WTC11 (cell line): Measurements from ENCODE around the gene FBRS. TPM values are rescaled to one million over a fixed set of nuclear protein-coding genes. Genes with fewer than 3 reads are reported as not detected.

Source experiments
- ATAC-seq: fragments of 200-7000 bp; cut with Tn5 transposase; 2 replicates; pipeline ENCODE4 v1.10.0; 2021; ENCODE audit warnings: mild to moderate bottlenecking, moderate library complexity
- CTCF ChIA-PET: fragments of 300-600 bp; sonication (Branson Sonifier 250); formaldehyde crosslinking; loops from one replicate; lab custom pipeline; 2021; ENCODE audit warnings: antibody characterized with exemption; lab: Charles Lee
- POLR2A ChIA-PET: fragments of 350-600 bp; sonication (Branson Sonifier 250); formaldehyde crosslinking; loops from one replicate; lab custom pipeline; 2021; ENCODE audit warnings: antibody characterized with exemption; lab: Charles Lee
- DNase-seq: peaks from one replicate; pipeline ENCODE4 v3.0.0; 2021; ENCODE audit warnings: low spot score
- H3K27ac Mint-ChIP-seq: 2 replicates; pipeline ENCODE4 v1.8.0; 2021; ENCODE audit warnings: mixed read lengths
- H3K27me3 Mint-ChIP-seq: 2 replicates; pipeline ENCODE4 v1.8.0; 2021; ENCODE audit warnings: low read depth, mild to moderate bottlenecking, moderate library complexity, mixed read lengths
- H3K36me3 Mint-ChIP-seq: 2 replicates; pipeline ENCODE4 v1.8.0; 2021; ENCODE audit warnings: mixed read lengths
- H3K4me1 Mint-ChIP-seq: 2 replicates; pipeline ENCODE4 v1.8.0; 2022; ENCODE audit warnings: mixed read lengths
- H3K4me3 Mint-ChIP-seq: 2 replicates; pipeline ENCODE4 v1.8.0; 2021; ENCODE audit warnings: mild to moderate bottlenecking, moderate library complexity, mixed read lengths
- H3K9me3 Mint-ChIP-seq: 2 replicates; pipeline ENCODE4 v1.8.0; 2021; ENCODE audit warnings: mixed read lengths
- ATF1 ChIP-seq: sonication (generic); formaldehyde crosslinking; IDR thresholded peaks from 2 replicates; pipeline ENCODE4 v1.8.1; 2023; ENCODE audit warnings: mild to moderate bottlenecking, moderate library complexity, missing genetic modification reagents
- ESRRA ChIP-seq: sonication (generic); formaldehyde crosslinking; IDR thresholded peaks from 2 replicates; pipeline ENCODE4 v1.8.1; 2022; ENCODE audit warnings: mild to moderate bottlenecking, missing genetic modification reagents, borderline replicate concordance
- ETV6 ChIP-seq: sonication (generic); formaldehyde crosslinking; IDR thresholded peaks from 2 replicates; pipeline ENCODE4 v1.8.1; 2022; ENCODE audit warnings: mild to moderate bottlenecking, missing genetic modification reagents
- FOXJ3 ChIP-seq: sonication (generic); formaldehyde crosslinking; IDR thresholded peaks from 2 replicates; pipeline ENCODE4 v1.9.0; 2021; ENCODE audit warnings: missing genetic modification reagents, mild to moderate bottlenecking, borderline replicate concordance
- GTF2I ChIP-seq: fragments of 250-450 bp; sonication (Bioruptor Pico); conservative IDR thresholded peaks from 2 replicates; pipeline ENCODE4 v1.4.0; 2021; ENCODE audit warnings: mild to moderate bottlenecking
- HMGA2 ChIP-seq: fragments of 250-450 bp; sonication (Bioruptor Pico); IDR thresholded peaks from 2 replicates; pipeline ENCODE4 v1.4.0; 2021; ENCODE audit warnings: mild to moderate bottlenecking, moderate library complexity
- NFATC4 ChIP-seq: fragments of 250-450 bp; sonication (Bioruptor Pico); IDR thresholded peaks from 2 replicates; pipeline ENCODE4 v1.9.0; 2021; ENCODE audit warnings: mild to moderate bottlenecking
- NR3C1 ChIP-seq: sonication (generic); formaldehyde crosslinking; conservative IDR thresholded peaks from 2 replicates; pipeline ENCODE4 v1.8.1; 2023; ENCODE audit warnings: low read depth, mild to moderate bottlenecking, missing genetic modification reagents
- OVOL2 ChIP-seq: fragments of 250-450 bp; sonication (Bioruptor Pico); IDR thresholded peaks from 2 replicates; pipeline ENCODE4 v1.9.0; 2021; ENCODE audit warnings: mild to moderate bottlenecking, borderline replicate concordance
- RELA ChIP-seq: sonication (generic); formaldehyde crosslinking; IDR thresholded peaks from 2 replicates; pipeline ENCODE4 v1.8.1; 2022; ENCODE audit warnings: missing genetic modification reagents, mild to moderate bottlenecking, borderline replicate concordance
- ZBTB21 ChIP-seq: sonication (generic); formaldehyde crosslinking; IDR thresholded peaks from 2 replicates; pipeline ENCODE4 v1.8.1; 2023; ENCODE audit warnings: mild to moderate bottlenecking, missing genetic modification reagents, borderline replicate concordance
- ZNF317 ChIP-seq: sonication (generic); formaldehyde crosslinking; IDR thresholded peaks from 2 replicates; pipeline ENCODE4 v1.8.1; 2023; ENCODE audit warnings: low read depth, mild to moderate bottlenecking, moderate library complexity, missing genetic modification reagents, borderline replicate concordance
- ZNF671 ChIP-seq: fragments of 250-450 bp; sonication (Bioruptor Pico); IDR thresholded peaks from 2 replicates; pipeline ENCODE4 v1.8.0; 2021; ENCODE audit warnings: mild to moderate bottlenecking
- total RNA-seq: library from RNA; stranded (reverse); gene quantifications from 3 replicates; pipeline ENCODE4 v1.2.3, GENCODE V29; 2021
- TF ChIP-seq, protein P1 (sequence below): fragments of 250-450 bp; sonication (Bioruptor Pico); IDR thresholded peaks from 2 replicates; pipeline ENCODE4 v1.9.0; 2021; ENCODE audit warnings: mild to moderate bottlenecking, borderline replicate concordance
- TF ChIP-seq, protein P2 (sequence below): sonication (generic); formaldehyde crosslinking; IDR thresholded peaks from 2 replicates; pipeline ENCODE4 v1.8.1; 2022; ENCODE audit warnings: missing genetic modification reagents, borderline replicate concordance
- TF ChIP-seq, protein P3 (sequence below): sonication (generic); formaldehyde crosslinking; IDR thresholded peaks from 2 replicates; pipeline ENCODE4 v1.8.1; 2023; ENCODE audit warnings: mild to moderate bottlenecking, missing genetic modification reagents, moderate library complexity
- TF ChIP-seq, protein P4 (sequence below): sonication (generic); formaldehyde crosslinking; IDR thresholded peaks from 2 replicates; pipeline ENCODE4 v1.8.1; 2023; ENCODE audit warnings: mild to moderate bottlenecking, missing genetic modification reagents
- TF ChIP-seq, protein P5 (sequence below): fragments of 250-450 bp; sonication (Bioruptor Pico); IDR thresholded peaks from 2 replicates; pipeline ENCODE4 v1.9.0; 2021; ENCODE audit warnings: moderate library complexity, mild to moderate bottlenecking, inconsistent platforms, borderline replicate concordance
- TF ChIP-seq, protein P6 (sequence below): sonication (generic); formaldehyde crosslinking; IDR thresholded peaks from 2 replicates; pipeline ENCODE4 v1.8.0; 2022; ENCODE audit warnings: mild to moderate bottlenecking, missing genetic modification reagents
- TF ChIP-seq, protein P7 (sequence below): sonication (generic); formaldehyde crosslinking; IDR thresholded peaks from 2 replicates; pipeline ENCODE4 v1.8.1; 2022; ENCODE audit warnings: low read depth, mild to moderate bottlenecking, moderate library complexity, missing genetic modification reagents, borderline replicate concordance

FBRS gene
- total RNA-seq, 1 experiment from 2014 or later, result 23.2 TPM

DNA sequence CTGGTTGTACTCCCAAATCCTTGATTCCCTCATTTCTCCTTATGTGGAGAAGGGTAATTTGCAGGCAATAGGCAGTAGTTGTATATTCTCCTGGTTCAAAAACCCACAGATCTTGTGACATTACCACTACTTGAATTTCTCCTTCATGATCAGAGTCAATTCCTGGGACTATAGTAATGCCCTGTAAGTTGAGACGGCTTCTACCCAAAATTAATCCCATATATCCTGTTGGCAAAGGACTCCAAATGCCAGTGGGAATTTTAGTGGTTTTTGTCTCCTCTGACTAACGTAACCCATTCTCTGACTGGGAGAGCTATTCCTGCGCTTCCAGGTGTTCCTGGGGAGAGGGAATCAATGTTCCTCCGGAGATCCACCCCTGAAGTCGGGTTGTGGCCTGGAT, 36.5 kb upstream of the FBRS start (continued):
- TF ChIP-seq, protein P1, sequence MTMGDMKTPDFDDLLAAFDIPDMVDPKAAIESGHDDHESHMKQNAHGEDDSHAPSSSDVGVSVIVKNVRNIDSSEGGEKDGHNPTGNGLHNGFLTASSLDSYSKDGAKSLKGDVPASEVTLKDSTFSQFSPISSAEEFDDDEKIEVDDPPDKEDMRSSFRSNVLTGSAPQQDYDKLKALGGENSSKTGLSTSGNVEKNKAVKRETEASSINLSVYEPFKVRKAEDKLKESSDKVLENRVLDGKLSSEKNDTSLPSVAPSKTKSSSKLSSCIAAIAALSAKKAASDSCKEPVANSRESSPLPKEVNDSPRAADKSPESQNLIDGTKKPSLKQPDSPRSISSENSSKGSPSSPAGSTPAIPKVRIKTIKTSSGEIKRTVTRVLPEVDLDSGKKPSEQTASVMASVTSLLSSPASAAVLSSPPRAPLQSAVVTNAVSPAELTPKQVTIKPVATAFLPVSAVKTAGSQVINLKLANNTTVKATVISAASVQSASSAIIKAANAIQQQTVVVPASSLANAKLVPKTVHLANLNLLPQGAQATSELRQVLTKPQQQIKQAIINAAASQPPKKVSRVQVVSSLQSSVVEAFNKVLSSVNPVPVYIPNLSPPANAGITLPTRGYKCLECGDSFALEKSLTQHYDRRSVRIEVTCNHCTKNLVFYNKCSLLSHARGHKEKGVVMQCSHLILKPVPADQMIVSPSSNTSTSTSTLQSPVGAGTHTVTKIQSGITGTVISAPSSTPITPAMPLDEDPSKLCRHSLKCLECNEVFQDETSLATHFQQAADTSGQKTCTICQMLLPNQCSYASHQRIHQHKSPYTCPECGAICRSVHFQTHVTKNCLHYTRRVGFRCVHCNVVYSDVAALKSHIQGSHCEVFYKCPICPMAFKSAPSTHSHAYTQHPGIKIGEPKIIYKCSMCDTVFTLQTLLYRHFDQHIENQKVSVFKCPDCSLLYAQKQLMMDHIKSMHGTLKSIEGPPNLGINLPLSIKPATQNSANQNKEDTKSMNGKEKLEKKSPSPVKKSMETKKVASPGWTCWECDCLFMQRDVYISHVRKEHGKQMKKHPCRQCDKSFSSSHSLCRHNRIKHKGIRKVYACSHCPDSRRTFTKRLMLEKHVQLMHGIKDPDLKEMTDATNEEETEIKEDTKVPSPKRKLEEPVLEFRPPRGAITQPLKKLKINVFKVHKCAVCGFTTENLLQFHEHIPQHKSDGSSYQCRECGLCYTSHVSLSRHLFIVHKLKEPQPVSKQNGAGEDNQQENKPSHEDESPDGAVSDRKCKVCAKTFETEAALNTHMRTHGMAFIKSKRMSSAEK (CRISPR knock-in tag), result no peak
- TF ChIP-seq, protein P2, sequence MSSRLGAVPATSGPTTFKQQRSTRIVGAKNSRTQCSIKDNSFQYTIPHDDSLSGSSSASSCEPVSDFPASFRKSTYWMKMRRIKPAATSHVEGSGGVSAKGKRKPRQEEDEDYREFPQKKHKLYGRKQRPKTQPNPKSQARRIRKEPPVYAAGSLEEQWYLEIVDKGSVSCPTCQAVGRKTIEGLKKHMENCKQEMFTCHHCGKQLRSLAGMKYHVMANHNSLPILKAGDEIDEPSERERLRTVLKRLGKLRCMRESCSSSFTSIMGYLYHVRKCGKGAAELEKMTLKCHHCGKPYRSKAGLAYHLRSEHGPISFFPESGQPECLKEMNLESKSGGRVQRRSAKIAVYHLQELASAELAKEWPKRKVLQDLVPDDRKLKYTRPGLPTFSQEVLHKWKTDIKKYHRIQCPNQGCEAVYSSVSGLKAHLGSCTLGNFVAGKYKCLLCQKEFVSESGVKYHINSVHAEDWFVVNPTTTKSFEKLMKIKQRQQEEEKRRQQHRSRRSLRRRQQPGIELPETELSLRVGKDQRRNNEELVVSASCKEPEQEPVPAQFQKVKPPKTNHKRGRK (CRISPR knock-in tag), result no peak
- TF ChIP-seq, protein P3, sequence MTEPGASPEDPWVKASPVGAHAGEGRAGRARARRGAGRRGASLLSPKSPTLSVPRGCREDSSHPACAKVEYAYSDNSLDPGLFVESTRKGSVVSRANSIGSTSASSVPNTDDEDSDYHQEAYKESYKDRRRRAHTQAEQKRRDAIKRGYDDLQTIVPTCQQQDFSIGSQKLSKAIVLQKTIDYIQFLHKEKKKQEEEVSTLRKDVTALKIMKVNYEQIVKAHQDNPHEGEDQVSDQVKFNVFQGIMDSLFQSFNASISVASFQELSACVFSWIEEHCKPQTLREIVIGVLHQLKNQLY (CRISPR knock-in tag), result no peak
- no peak for TF ChIP-seq ETV6

DNA sequence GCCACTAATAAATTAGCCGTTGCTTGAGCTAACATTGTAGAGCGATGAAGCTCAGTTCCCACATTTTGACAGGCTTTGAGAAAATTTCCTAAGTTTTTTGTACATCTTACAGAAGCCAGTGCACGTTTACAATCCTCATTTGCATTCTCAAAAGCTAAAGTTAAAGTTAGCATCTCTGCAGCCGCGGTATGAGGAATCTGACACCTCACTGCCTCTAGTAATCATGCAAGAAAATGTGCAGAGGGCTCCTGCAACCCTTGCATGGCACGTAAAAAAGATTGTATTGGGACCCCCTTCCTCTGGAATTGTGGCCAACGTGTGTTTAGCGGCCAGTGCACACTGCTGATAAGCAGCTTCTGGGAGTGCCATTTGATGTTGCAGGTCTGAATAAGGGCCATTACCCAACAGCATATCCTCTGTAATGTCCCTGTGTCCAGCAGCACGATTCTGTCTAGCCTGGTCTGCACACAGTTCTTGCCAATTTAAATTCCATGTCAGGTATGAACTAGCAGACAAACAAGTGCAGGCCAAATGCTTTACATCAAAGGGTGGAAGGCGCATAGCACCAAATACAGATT, 35.7 kb upstream of the FBRS start:
- ChIA-PET POLR2A (no interaction called here), CTCF (interaction anchor here (1.2 to 1.3 kb wide), 2 partner anchors 24 to 193 kb away, joined by 3 to 4 read pairs; partner anchors contain the start of gene DCTPP1)
- no peak for TF ChIP-seq GTF2I (CRISPR knock-in tag)
- peaks cover 55% of the 10 kb centered on the region for H3K27me3 Mint-ChIP-seq
- 0 out of 2 replicates have a peak, but pooled peaks cover 3% of the 10 kb centered on the region for H3K4me1 Mint-ChIP-seq
- no peaks in the 10 kb centered on the region for H3K36me3 Mint-ChIP-seq
- H3K27ac Mint-ChIP-seq, result no peak overlapping the region
- H3K4me3 Mint-ChIP-seq, result no peak overlapping the region
- DNase-seq (no peak), ATAC-seq (no peak)
- no peaks in the 10 kb centered on the region for H3K9me3 Mint-ChIP-seq

DNA sequence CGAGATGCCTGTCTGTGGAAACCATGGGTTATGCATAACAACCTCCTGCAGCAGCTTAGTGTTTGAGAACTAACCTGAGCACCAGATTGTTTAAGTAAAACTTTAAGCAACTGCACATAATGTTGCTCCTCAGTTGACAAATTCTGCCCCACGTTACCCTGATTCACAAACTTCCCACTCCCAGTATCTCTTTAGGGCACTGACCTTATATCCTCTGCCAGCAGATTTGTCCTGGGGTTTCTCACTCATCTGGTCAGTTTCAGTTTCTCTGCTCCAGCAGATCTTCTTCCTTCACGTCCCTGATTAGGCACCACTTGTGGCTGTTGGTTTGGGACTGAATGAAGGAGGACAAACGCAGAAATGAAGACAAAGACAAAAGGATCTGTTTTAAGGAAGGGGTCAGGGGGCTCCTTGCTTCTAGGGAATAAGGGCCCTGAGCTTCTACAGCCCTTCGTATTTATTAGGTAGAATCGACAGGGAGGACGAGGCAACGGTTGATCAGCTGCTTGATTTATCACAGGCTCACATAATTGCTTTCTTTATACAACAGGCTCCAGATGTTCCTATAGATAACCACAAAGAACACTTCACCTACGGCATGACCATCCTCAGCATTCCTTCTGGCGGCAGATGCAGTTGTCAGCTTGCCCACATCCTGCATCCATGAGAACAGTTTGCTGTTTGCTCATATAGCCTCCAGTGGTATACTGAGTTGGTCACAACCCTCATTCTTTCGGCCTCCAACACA, 34.5 kb upstream of the FBRS start:
- 0 out of 2 replicates have a peak, but pooled peaks cover 5% of the 10 kb centered on the region for H3K4me1 Mint-ChIP-seq
- DNase-seq, result no peak
- no peak overlapping the region for H3K4me3 Mint-ChIP-seq
- no peaks in the 10 kb centered on the region for H3K36me3 Mint-ChIP-seq
- POLR2A ChIA-PET, result no interaction called here
- H3K27me3 Mint-ChIP-seq, result peaks cover 55% of the 10 kb centered on the region
- CTCF ChIA-PET, result interaction anchor here (1.2 to 8.3 kb wide), 2 partner anchors 8 to 194 kb away, joined by 3 to 58 read pairs; partner anchors contain the start of gene DCTPP1
- H3K9me3 Mint-ChIP-seq, result no peaks in the 10 kb centered on the region
- no peak for ATAC-seq
- H3K27ac Mint-ChIP-seq, result no peak overlapping the region
- TF ChIP-seq, protein P4, sequence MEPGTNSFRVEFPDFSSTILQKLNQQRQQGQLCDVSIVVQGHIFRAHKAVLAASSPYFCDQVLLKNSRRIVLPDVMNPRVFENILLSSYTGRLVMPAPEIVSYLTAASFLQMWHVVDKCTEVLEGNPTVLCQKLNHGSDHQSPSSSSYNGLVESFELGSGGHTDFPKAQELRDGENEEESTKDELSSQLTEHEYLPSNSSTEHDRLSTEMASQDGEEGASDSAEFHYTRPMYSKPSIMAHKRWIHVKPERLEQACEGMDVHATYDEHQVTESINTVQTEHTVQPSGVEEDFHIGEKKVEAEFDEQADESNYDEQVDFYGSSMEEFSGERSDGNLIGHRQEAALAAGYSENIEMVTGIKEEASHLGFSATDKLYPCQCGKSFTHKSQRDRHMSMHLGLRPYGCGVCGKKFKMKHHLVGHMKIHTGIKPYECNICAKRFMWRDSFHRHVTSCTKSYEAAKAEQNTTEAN, result no peak
- TF ChIP-seq ZBTB21 (CRISPR knock-in tag) (no peak), RELA (CRISPR knock-in tag) (no peak), HMGA2 (no peak), NR3C1 (CRISPR knock-in tag) (no peak), OVOL2 (CRISPR knock-in tag) (no peak), ZNF317 (no peak), ZNF671 (CRISPR knock-in tag) (no peak), NFATC4 (CRISPR knock-in tag) (no peak), ESRRA (CRISPR knock-in tag) (no peak), FOXJ3 (CRISPR knock-in tag) (no peak), ATF1 (CRISPR knock-in tag) (no peak)
- TF ChIP-seq, protein P5, sequence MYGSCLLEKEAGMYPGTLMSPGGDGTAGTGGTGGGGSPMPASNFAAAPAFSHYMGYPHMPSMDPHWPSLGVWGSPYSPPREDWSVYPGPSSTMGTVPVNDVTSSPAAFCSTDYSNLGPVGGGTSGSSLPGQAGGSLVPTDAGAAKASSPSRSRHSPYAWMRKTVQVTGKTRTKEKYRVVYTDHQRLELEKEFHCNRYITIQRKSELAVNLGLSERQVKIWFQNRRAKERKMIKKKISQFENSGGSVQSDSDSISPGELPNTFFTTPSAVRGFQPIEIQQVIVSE, result no peak
- TF ChIP-seq, protein P6, sequence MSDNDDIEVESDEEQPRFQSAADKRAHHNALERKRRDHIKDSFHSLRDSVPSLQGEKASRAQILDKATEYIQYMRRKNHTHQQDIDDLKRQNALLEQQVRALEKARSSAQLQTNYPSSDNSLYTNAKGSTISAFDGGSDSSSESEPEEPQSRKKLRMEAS (CRISPR knock-in tag), result no peak
- TF ChIP-seq, protein P7, sequence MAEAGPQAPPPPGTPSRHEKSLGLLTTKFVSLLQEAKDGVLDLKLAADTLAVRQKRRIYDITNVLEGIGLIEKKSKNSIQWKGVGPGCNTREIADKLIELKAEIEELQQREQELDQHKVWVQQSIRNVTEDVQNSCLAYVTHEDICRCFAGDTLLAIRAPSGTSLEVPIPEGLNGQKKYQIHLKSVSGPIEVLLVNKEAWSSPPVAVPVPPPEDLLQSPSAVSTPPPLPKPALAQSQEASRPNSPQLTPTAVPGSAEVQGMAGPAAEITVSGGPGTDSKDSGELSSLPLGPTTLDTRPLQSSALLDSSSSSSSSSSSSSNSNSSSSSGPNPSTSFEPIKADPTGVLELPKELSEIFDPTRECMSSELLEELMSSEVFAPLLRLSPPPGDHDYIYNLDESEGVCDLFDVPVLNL (CRISPR knock-in tag), result no peak
